Adrenal gland (tissue), 12 donors: Measurements from ENCODE around the gene RPL35. TPM values are rescaled to one million over a fixed set of nuclear protein-coding genes. Genes with fewer than 3 reads are reported as not detected.

Experiments used
- DNase-seq, 7 donors: peaks; one replicate each; pipeline ENCODE4 v3.0.0-alpha.2; 2019 to 2020
- H3K27ac ChIP-seq, 5 donors: fragments of 200-600 bp; sonication (generic) in 4 of 5; 1 replicate in 3 of 5; 2 replicates in 2 of 5; pipeline versions ENCODE4 v1.5.1 to v1.8.0; 2016 to 2020; ENCODE audit warnings: mild to moderate bottlenecking in 1 of 5
- H3K27me3 ChIP-seq: fragments of 200-600 bp; 2 replicates; pipeline ENCODE4 v1.8.0; 2021
- H3K36me3 ChIP-seq, 2 donors: fragments of 200-600 bp; replicated peaks in 1 of 2; 1 replicate in 1 of 2; 2 replicates in 1 of 2; pipeline versions ENCODE4 v1.5.1 to v1.8.0; 2018 to 2022
- H3K4me1 ChIP-seq, 2 donors: fragments of 200-600 bp; replicated peaks in 1 of 2; 1 replicate in 1 of 2; 2 replicates in 1 of 2; pipeline versions ENCODE4 v1.5.1 to v1.8.0; 2018 to 2021
- H3K4me3 ChIP-seq, 4 donors: fragments of 200-600 bp; sonication (generic) in 3 of 4; one replicate each; pipeline ENCODE4 v1.5.1; 2016 to 2018
- H3K9me3 ChIP-seq, 3 donors: fragments of 200-600 bp; sonication (generic) in 1 of 3; replicated peaks in 1 of 3; 1 replicate in 2 of 3; 2 replicates in 1 of 3; pipeline versions ENCODE4 v1.5.1 to v1.8.0; 2016 to 2021
- POLR2A ChIP-seq, 2 donors: fragments of 450-650 bp; IDR thresholded peaks; one replicate each; pipeline ENCODE4 v1.6.1; 2017; ENCODE audit warnings: antibody characterized with exemption in 2 of 2, mild to moderate bottlenecking in 2 of 2, moderate library complexity in 1 of 2
- WGBS, 4 donors: extraction: QIAGEN DNeasy Blood & Tissue Kit in 2 of 4; methylation state at CpG; one replicate each; pipeline versions ENCODE4 v1.1.5 to v1.1.7; 2013 to 2017; 5-methylcytosine and 5-hydroxymethylcytosine counted together
- intact Hi-C, 2 donors: fragments of 100-400 bp; cut with DNase I; formaldehyde crosslinking; loops; one replicate each; pipeline versions ENCODE4 v1.14.1 to v1.15.0; 2022 to 2023
- polyA plus RNA-seq, 3 donors: library from polyadenylated mRNA; stranded (reverse); fragments of 200-250 nt in 2 of 3; fragments of 350-450 nt in 1 of 3; fragmentation: Illumina TruSeq in 1 of 3; extraction: RNeasy Lipid Tissue Mini Kit (QIAGEN cat#74804) in 1 of 3; gene quantifications; one replicate each; pipeline ENCODE4 v1.2.3, GENCODE V29; 2013 to 2014
- total RNA-seq, 9 donors: library from RNA; depleted of rRNA in 4 of 9; stranded (reverse); fragments of >200 nt in 4 of 9; fragments of 120-200 nt in 1 of 9; fragmentation: NEBNext Ultra II Directional in 1 of 9; extraction: Animal tissue kit (Norgen Biotek cat#: 25700) in 1 of 9; gene quantifications; one replicate each; pipeline versions ENCODE4 v1.1.0 to v1.2.4, GENCODE V29; 2013 to 2023
- TF ChIP-seq, protein P1 (sequence below), 6 experiments: fragments of 450-650 bp in 4 of 6; fragments of 200-600 bp in 2 of 6; sonication (generic) in 1 of 6; IDR thresholded peaks; 1 replicate in 5 of 6; 2 replicates in 1 of 6; pipeline versions ENCODE4 v1.5.1 to v1.8.0; 2016 to 2021; ENCODE audit warnings: antibody characterized with exemption in 6 of 6, mild to moderate bottlenecking in 2 of 6, moderate library complexity in 1 of 6
- donor health status: healthy with polysubstance abuse.
- donor health status: Bipolar disorder and iron deficiency.
- donor health status: DM: yes; HTN: yes; CAD: no.
- donor health status: DM: no; HTN: no; CAD: no.
- donor health status: DM: no; HTN: no; CAD: no.
- donor health status: DM: yes; HTN: yes; CAD: no.

RPL35 gene
- total and polyA plus RNA-seq, 12 donors, result 884 to 4,952 (median 1,541) TPM

- intact Hi-C loops, result no loop called here
- H3K4me3 ChIP-seq, result no peak overlapping the region
- TF ChIP-seq, protein P1, sequence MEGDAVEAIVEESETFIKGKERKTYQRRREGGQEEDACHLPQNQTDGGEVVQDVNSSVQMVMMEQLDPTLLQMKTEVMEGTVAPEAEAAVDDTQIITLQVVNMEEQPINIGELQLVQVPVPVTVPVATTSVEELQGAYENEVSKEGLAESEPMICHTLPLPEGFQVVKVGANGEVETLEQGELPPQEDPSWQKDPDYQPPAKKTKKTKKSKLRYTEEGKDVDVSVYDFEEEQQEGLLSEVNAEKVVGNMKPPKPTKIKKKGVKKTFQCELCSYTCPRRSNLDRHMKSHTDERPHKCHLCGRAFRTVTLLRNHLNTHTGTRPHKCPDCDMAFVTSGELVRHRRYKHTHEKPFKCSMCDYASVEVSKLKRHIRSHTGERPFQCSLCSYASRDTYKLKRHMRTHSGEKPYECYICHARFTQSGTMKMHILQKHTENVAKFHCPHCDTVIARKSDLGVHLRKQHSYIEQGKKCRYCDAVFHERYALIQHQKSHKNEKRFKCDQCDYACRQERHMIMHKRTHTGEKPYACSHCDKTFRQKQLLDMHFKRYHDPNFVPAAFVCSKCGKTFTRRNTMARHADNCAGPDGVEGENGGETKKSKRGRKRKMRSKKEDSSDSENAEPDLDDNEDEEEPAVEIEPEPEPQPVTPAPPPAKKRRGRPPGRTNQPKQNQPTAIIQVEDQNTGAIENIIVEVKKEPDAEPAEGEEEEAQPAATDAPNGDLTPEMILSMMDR (IDR thresholded peaks at IDR 0.05), result no peak
- TF ChIP-seq POLR2A (IDR thresholded peaks at IDR 0.05), result no peak
- no peaks in the 10 kb centered on the region for H3K36me3 ChIP-seq
- 47 to 54% (median 52%) methylated on average over 5 of the region's 5 CpGs for WGBS, 4 donors
- no peaks in the 10 kb centered on the region for H3K9me3 ChIP-seq
- no peak overlapping the region for H3K27ac ChIP-seq
- no peak for DNase-seq
- H3K27me3 ChIP-seq, result no peaks in the 10 kb centered on the region
- peaks cover 7 to 15% of the 10 kb centered on the region in 2 donors for H3K4me1 ChIP-seq
Measured at GRCh38 chr9:124829334-124829669, 32.5 kb downstream of the RPL35 start.

GRCh38 chr9:124828489-124829333 lies 33.0 kb downstream of the RPL35 start:
- Histone ChIP-seq H3K9me3 (no peaks in the 10 kb centered on the region), H3K4me1 (peaks cover 7 to 15% of the 10 kb centered on the region in 2 donors), H3K4me3 (no peak overlapping the region), H3K27me3 (no peaks in the 10 kb centered on the region), H3K36me3 (no peaks in the 10 kb centered on the region), H3K27ac (no peak overlapping the region)
- DNase-seq, result no peak
- TF ChIP-seq POLR2A (IDR thresholded peaks at IDR 0.05), result no peak
- TF ChIP-seq, protein P1 (IDR thresholded peaks at IDR 0.05), result no peak
- 40 to 57% (median 46%) methylated on average over 2 of the region's 2 CpGs for WGBS, 4 donors
- intact Hi-C loops, result no loop called here

GRCh38 chr9:124820698-124821623 lies 40.8 kb downstream of the RPL35 start:
- H3K27ac ChIP-seq, result no peak overlapping the region
- H3K36me3 ChIP-seq, result no peaks in the 10 kb centered on the region
- no peaks in the 10 kb centered on the region for H3K27me3 ChIP-seq
- H3K4me3 ChIP-seq, result no peak overlapping the region
- TF ChIP-seq POLR2A (IDR thresholded peaks at IDR 0.05), result no peak
- TF ChIP-seq, protein P1 (IDR thresholded peaks at IDR 0.05), result peak in 1 of 6 experiments; percentile 19
- intact Hi-C loops, result no loop called here
- H3K9me3 ChIP-seq, result no peaks in the 10 kb centered on the region
- no peak for DNase-seq
- H3K4me1 ChIP-seq, result no peaks in the 10 kb centered on the region
- 49 to 71% (median 60%) methylated on average over 9 to 12 of the region's 12 CpGs for WGBS, 4 donors
